Measurements from ENCODE around the gene CKS1B. TPM values are rescaled to one million over a fixed set of nuclear protein-coding genes. Genes with fewer than 3 reads are reported as not detected.

CKS1B gene
- total RNA-seq, 1 experiment from 2014 or later = 295 TPM

DNA sequence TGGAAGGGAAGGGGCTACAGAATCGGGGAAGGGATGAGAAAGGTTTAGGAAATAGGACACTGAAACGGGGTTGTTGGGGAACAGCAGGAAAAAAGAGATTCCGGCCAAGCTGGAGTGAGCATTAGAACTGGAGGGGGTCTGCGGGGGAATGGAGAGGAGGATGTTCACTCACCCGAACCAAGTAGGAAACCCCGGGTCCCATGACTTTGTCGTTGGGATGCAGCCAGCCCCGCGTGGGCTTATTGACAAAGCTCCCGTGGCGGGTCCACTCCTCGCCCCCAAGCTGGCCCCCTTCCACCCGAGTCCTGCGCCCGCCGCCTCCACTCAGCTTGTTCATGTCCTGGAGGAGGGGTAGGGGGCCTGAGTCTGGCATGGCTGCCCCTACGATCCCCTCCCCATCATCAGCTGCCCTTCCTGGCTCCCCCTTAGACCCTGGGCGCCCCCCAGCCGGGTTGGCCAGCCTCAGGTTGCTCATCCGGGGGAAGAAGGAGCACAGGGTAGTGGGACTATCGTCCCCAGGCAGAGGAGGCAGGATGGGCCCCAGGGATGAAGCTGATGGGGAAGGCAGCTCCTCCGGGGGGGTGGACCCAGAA lies 4.5 kb upstream of the CKS1B start:
- Histone ChIP-seq H3K4me1 (ENCODE audit: insufficient read depth, low read length, poor library complexity, severe bottlenecking) (peaks cover 50% of the 10 kb centered on the region), H3K27ac (ENCODE audit: low read depth, low read length, poor library complexity, severe bottlenecking) (peak overlapping the region; percentile 96), H3K4me3 (ENCODE audit: low read depth, low read length, poor library complexity, severe bottlenecking) (peak overlapping the region; percentile 70), H3K27me3 (replicated peaks; ENCODE audit: insufficient read depth, low read depth, low read length, poor library complexity) (no peaks in the 10 kb centered on the region), H3K36me3 (ENCODE audit: insufficient read depth, low read length, poor library complexity, severe bottlenecking) (peaks cover 36% of the 10 kb centered on the region), H3K9me3 (ENCODE audit: low read depth, low read length, poor library complexity, severe bottlenecking) (no peaks in the 10 kb centered on the region)
- intact Hi-C loops (cut with micrococcal nuclease; ENCODE audit: unreplicated experiment) = no loop called here
- CTCF ChIA-PET = interaction anchor here (0.5 to 2.2 kb wide), 7 partner anchors 14 to 81 kb away, joined by 3 to 9 read pairs (median 5); partner anchors contain the start of genes ADAM15 and PBXIP1
- no peak for TF ChIP-seq EZH2 (IDR thresholded peaks at IDR 0.05; ENCODE audit: borderline replicate concordance, low read depth, low read length, poor library complexity, severe bottlenecking)
- POLR2A ChIA-PET (ENCODE audit: low non-redundant PET) = interaction anchor here (0.5 to 0.7 kb wide), 2 partner anchors 39 to 268 kb away, joined by 3 to 22 read pairs; no protein-coding TSS in a partner anchor
- no peak for DNase-seq (ENCODE audit: low spot score)
- no TSS peak for BruUV-seq (replicated peaks)

DNA sequence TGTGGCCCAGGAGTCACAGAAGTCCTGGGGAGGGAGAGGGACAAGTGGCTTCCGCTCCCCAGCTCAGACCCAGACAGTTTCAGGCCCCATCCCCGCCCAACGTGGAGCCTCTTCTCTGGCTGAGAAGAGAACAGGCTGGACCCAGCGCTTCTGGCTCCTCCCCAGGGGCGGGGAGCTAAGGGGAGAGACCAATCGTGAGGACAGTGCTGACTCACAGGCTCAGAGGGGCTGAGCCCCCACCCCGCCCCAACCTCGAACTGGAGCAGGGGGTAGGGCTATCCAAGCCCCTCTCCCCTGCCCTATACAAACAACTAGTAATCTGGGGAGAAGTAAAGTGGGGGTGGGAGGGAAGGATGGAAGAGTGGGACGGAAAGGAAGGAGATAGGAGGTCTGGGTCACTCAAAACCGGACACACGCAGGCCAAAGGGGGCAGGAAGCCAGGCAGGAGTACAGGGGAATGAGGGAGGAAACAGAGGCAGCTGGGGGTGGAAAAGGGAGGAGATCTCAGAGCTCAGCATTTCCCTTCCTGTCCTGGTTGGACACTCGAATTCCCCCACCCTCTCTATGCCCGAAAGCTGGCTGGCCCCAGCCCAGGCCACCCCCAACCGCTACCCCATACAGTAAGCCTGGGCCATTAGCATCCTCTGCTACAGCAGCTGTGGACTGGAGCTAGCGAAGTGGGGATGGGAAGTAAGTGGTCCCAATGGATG lies 3.7 kb upstream of the CKS1B start, which contains the start of gene SHC1:
TSS of gene SHC1 (minus strand) at position 117 of the 710 bp plus-strand sequence. CDS start 221 bp downstream, outside the sequence.
- ChIA-PET CTCF (interaction anchor here (0.6 to 2.2 kb wide), 5 partner anchors 15 to 80 kb away, joined by 3 to 6 read pairs (median 5); partner anchors contain the start of genes ADAM15 and PBXIP1), POLR2A (ENCODE audit: low non-redundant PET) (interaction anchor here (0.5 kb wide), 1 partner anchor 269 kb away, joined by 3 read pairs; no protein-coding TSS in a partner anchor)
- Histone ChIP-seq H3K9me3 (ENCODE audit: low read depth, low read length, poor library complexity, severe bottlenecking) (no peaks in the 10 kb centered on the region), H3K27me3 (replicated peaks; ENCODE audit: insufficient read depth, low read depth, low read length, poor library complexity) (no peaks in the 10 kb centered on the region), H3K36me3 (ENCODE audit: insufficient read depth, low read length, poor library complexity, severe bottlenecking) (peaks cover 28% of the 10 kb centered on the region), H3K27ac (ENCODE audit: low read depth, low read length, poor library complexity, severe bottlenecking) (peak within 1 kb of the TSS; percentile 96), H3K4me3 (ENCODE audit: low read depth, low read length, poor library complexity, severe bottlenecking) (peak within 1 kb of the TSS; percentile 70), H3K4me1 (ENCODE audit: insufficient read depth, low read length, poor library complexity, severe bottlenecking) (peaks cover 50% of the 10 kb centered on the region)
- BruUV-seq (replicated peaks) = no TSS peak
- no peak for TF ChIP-seq CTCF (conservative IDR thresholded peaks at IDR 0.05; ENCODE audit: low read depth, low read length)
- no peak for TF ChIP-seq EZH2 (IDR thresholded peaks at IDR 0.05; ENCODE audit: borderline replicate concordance, low read depth, low read length, poor library complexity, severe bottlenecking)
- intact Hi-C loops (cut with micrococcal nuclease; ENCODE audit: unreplicated experiment) = no loop called here
- peak; percentile 97 for DNase-seq (ENCODE audit: low spot score)

DNA sequence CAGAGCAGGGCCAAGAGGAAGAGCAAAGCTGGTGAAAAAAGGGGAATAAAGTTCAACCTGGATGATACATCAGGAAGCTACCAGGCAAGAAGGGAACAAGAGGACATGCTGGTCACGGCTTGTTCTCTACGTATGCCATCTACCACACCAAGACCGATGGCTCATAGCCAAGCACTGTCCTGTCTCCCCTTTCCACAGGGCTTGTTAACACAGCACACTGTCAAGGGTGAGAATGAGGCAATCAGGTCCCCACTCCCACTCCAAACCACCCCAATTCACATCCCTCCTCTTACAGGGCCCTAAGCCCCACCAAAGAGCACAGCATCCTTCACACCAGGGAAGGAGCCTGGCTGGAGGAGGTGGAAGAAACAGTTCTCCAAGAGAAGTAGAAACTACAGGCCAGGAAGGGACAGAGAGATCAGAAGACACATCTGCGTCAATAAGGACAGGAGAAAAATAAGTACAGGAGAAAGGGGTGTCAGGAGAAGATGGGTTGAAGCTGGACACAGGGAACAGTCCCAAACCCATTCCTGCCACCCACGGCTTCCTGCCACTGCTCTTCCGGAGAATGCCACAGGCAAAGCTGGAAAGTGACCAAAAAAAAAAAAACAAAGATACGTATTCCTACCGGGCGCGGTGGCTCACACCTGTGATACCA lies 3.0 kb upstream of the CKS1B start:
- Histone ChIP-seq H3K36me3 (ENCODE audit: insufficient read depth, low read length, poor library complexity, severe bottlenecking) (peaks cover 22% of the 10 kb centered on the region), H3K4me3 (ENCODE audit: low read depth, low read length, poor library complexity, severe bottlenecking) (peak overlapping the region; percentile 70), H3K27ac (ENCODE audit: low read depth, low read length, poor library complexity, severe bottlenecking) (peak overlapping the region; percentile 96), H3K9me3 (ENCODE audit: low read depth, low read length, poor library complexity, severe bottlenecking) (no peaks in the 10 kb centered on the region), H3K27me3 (replicated peaks; ENCODE audit: insufficient read depth, low read depth, low read length, poor library complexity) (no peaks in the 10 kb centered on the region), H3K4me1 (ENCODE audit: insufficient read depth, low read length, poor library complexity, severe bottlenecking) (peaks cover 55% of the 10 kb centered on the region)
- intact Hi-C loops (cut with micrococcal nuclease; ENCODE audit: unreplicated experiment) = no loop called here
- TF ChIP-seq CTCF (conservative IDR thresholded peaks at IDR 0.05; ENCODE audit: low read depth, low read length) (no peak), EZH2 (IDR thresholded peaks at IDR 0.05; ENCODE audit: borderline replicate concordance, low read depth, low read length, poor library complexity, severe bottlenecking) (no peak)
- POLR2A ChIA-PET (ENCODE audit: low non-redundant PET) = interaction anchor here (0.7 kb wide), 1 partner anchor 490 kb away, joined by 3 read pairs; no protein-coding TSS in a partner anchor
- BruUV-seq (replicated peaks) = no TSS peak
- CTCF ChIA-PET = interaction anchor here (0.6 to 2.2 kb wide), 5 partner anchors 16 to 302 kb away, joined by 3 to 6 read pairs (median 5); partner anchors contain the start of genes ADAM15 and PBXIP1
- no peak for DNase-seq (ENCODE audit: low spot score)
